Ovary (tissue), 3 donors: ENCODE data around the gene OVAAL.

Experiments
- CTCF ChIP-seq, 3 donors: fragments of 450-650 bp in 2 of 3; fragments of 200-600 bp in 1 of 3; IDR thresholded peaks; one replicate each; pipeline versions ENCODE4 v1.5.1 to v1.8.0; 2016 to 2022; ENCODE audit warnings: antibody characterized with exemption in 3 of 3, mild to moderate bottlenecking in 1 of 3
- POLR2A ChIP-seq: fragments of 450-650 bp; IDR thresholded peaks from one replicate; pipeline ENCODE4 v1.6.1; 2017; ENCODE audit warnings: antibody characterized with exemption, mild to moderate bottlenecking, moderate library complexity
- donor health status: DM: no; HTN: no; CAD: no.

DNA sequence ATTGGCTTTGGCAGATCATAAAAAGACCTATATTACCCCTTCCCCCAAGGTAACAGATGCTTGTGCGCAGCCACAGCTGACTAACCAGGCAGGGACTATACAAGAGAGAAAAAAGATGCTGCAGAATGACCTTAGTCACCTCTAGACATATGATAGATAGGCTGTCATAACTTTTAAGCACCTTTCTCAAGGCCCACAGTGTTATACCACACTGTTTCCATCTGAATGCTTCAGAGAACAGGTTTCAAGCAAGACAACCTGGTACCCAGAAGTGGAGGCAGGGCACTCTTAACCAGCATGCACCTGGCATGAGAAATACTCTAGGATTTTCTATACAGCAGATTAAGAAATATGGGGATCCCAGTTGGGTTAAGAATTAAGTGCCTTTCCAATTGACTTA, 12.8 kb upstream of the OVAAL start:
- TF ChIP-seq CTCF (IDR thresholded peaks at IDR 0.05) = no peak
- no peak for TF ChIP-seq POLR2A
